Cardiac septum (tissue), 1 donor: ENCODE results near the gene SH3PXD2A. TPM values are rescaled to one million over a fixed set of nuclear protein-coding genes. Genes with fewer than 3 reads are reported as not detected.
"Not testable (repeated sequence)": the region's sequence is repeated elsewhere in the genome, so short reads cannot be mapped to it uniquely, and the experiment has no call there.

ENCODE experiments used
- DNase-seq: peaks from one replicate; pipeline ENCODE4 v3.0.0-alpha.2; 2020; ENCODE audit warnings: low spot score
- intact Hi-C: fragments of 100-400 bp; cut with DNase I; formaldehyde crosslinking; loops from one replicate; pipeline ENCODE4 v1.14.0; 2022
- total RNA-seq: library from RNA; stranded (reverse); fragmentation: NEBNext Ultra II Directional; extraction: Animal tissue kit (Norgen Biotek cat#: 25700); gene quantifications from one replicate; pipeline ENCODE4 v1.2.1, GENCODE V29; 2021
- donor health status: DM: no; HTN: no; CAD: no.

SH3PXD2A gene
- total RNA-seq, 1 donor from 2014 or later: 45.0 TPM

DNA sequence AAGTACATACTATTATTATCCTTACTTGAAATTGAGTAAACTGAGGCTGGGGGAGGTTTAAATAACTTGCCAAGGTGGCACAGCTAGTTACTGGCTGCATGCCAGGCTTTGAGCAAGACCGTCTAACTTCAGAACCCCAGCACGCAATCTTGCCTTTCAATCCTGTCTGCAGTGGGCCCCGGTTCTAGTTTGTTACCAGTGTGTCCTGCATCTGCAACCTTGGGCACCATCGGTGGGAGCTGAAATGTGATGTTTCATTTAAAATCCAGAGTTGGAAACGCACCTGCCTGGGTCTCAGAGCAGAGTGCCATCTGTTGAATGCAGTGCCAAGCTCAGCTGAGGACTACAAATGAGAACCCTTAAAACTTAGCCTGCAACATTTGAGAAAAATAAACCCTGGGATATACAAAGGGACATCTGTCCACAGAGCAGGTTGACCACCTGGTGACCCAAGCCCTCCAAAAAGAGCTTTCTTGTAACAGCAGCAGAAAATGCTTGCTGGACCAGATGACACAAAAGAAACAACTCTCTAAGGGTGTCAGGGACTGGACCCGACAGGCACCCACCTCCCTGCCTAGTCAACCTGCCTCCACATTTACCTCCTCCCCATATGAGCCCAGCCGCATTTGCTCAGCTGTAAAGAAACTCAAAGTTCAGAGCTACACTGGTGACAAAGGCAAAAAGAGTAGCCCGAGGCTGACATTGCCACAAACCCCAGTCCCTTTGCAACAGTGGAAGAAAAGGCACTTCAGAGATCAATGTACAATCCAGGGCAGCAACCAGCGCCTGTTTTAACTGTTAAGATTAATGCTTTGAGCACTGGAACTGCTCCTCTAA, 1.7 kb downstream of the SH3PXD2A start:
- intact Hi-C loops: loop anchor here (5.0 kb wide), 3 partner anchors 36 to 96 kb away; no protein-coding TSS in a partner anchor
- DNase-seq: no peak

DNA sequence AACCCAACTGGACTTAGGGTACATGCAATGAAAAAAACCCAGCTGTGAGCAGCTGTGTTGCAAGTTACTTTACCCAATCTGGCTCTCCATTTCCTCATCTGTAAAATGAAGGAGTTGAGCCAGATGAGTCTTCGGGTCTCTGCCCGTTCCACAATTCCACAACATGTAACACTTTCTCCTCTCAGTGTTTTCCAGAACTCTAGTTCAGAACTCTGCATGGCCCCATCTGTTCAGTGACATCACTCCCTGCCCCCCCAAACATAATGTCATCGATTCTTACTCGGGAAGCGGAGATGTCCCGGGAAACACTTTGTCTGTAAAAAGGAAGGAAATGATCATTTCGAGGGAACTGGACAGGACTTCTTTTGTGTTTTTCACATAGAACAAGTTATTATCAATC, 2.5 kb downstream of the SH3PXD2A start:
- intact Hi-C loops: loop anchor here (5.0 kb wide), 3 partner anchors 36 to 96 kb away; no protein-coding TSS in a partner anchor

DNA sequence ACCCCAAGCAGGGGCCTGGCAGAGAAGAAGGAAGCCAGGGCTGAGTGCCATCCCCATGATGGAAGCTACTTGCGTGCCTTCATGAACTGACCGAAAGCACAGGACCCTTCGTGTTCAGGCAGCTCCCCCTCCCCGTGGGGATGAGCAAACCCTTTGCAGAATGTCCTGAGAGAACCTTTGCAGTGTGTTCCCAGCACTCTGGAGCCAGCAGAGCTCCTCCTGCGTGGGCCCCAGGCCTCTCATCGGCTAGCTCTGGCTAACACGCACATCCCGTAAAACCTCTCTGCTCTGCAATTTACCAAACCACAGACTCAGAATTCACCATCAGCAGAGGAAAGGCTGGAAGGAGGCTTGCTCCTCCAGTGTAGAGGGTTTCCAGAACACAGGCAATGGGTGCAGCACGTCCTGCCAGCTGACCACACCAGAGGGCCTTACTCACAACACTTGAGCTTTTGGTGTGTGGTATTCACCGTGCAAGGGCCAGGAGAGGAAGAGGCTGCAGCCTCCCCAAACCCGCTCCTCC, 3.1 kb downstream of the SH3PXD2A start:
- no peak for DNase-seq
- intact Hi-C loops: loop anchor here (5.0 kb wide), 3 partner anchors 35 to 95 kb away; no protein-coding TSS in a partner anchor

More for the DNA sequence above, 2.5 kb downstream of the SH3PXD2A start:
- no peak for DNase-seq

DNA sequence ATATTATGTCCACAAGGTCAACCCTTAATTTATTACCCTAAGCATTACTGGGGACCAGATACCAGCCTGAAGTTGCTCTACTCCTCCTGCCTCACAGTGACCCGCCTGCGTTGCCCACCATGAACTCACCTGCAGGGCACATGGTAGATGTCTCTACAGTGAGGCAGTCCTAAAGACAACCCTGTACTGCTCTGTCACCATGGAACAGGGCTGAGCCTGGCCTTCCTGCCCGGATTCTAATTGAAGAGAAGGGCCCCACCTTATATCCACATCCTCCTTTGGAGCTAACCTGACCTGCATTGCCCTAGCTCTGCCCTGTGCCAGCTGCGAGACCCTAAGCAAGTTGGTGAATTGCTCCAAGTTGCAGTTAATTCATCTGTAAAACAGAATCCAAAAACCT, 4.1 kb downstream of the SH3PXD2A start:
- DNase-seq: no peak
- intact Hi-C loops: loop anchor here (5.0 kb wide), 3 partner anchors 34 to 94 kb away; no protein-coding TSS in a partner anchor

DNA sequence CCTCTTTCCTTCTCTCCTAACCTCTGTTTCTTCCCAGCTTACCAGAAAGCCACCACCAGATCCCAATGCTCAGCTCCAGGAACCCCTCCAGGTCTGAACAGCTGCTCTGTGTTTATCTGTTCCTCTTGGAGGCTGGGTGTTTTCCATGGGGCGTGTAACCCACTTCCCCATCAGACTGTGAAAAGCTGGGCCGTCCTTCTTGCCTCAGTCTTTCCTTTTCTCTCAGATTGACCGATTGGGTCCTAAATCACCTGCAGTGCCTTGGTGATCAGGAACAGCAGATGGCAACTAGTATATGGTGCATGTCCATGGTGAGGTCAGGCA, 4.8 kb downstream of the SH3PXD2A start:
- no peak for DNase-seq
- intact Hi-C loops: loop anchor here (5.0 kb wide), 3 partner anchors 33 to 93 kb away; no protein-coding TSS in a partner anchor

DNA sequence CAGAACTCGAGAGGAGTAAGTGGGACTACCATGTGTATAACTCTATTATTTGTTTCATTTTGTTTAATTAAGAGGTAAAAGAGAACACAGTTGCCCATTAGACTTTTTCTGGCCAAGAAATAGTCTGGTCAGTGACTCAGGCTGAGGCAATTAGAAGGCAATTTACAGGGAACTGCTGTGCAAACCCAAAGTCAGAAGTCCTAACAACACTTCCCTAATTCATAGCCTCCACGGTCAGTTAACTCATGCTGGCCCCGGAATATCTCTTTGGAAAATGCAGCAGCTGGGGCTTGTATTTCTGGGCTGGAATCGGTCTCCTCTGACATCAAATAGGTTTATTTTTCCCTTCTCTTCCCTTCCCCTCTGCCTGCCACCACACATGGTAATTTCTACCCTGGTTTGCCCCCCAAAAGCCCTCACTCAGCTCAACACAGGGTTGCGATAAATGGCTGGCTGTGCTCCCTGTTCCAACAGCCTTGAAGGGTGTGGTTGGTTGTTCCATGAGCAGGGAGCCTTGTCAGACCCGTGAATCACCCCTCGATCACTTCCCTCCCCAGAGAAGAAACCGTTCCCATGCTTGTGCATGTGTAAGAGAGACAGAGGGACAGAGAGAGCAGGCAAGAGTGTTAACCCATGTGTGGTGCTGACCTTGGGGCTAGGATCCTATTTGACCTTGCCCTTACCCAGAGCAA, 5.3 kb downstream of the SH3PXD2A start:
- DNase-seq: no peak
- intact Hi-C loops: loop anchor here (5.0 kb wide), 3 partner anchors 33 to 93 kb away; no protein-coding TSS in a partner anchor

DNA sequence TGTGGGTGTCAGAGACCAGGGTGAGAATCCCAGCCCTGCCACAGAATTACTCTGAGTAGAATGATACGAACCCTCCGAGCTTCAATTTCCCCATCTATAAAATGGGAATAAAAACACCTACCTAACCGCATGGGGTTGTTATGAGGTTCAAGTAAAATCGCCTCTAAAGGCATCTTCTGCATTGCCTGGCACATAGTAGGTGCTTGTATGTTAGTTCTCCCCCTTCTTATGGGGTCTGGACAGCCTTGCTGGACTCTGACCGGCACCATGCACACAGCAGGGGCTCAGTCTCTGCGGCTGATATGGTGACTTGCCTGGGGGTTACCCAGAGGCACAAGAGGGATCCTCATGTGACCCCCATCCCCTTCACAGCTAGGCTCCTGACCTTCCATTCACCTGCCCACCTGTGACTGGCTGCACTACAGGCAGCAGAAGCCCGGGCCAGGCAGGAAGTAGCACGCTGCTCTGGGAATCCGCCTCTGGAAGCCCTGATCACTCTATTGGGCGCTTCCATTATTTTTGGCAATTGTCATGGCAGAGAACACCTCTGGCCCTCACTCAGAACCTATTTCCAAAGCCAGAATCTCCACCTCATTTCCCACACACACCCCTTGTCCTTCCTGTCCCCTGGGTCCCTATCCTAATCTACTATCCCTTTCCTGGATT, 6.0 kb downstream of the SH3PXD2A start:
- intact Hi-C loops: no loop called here

DNA sequence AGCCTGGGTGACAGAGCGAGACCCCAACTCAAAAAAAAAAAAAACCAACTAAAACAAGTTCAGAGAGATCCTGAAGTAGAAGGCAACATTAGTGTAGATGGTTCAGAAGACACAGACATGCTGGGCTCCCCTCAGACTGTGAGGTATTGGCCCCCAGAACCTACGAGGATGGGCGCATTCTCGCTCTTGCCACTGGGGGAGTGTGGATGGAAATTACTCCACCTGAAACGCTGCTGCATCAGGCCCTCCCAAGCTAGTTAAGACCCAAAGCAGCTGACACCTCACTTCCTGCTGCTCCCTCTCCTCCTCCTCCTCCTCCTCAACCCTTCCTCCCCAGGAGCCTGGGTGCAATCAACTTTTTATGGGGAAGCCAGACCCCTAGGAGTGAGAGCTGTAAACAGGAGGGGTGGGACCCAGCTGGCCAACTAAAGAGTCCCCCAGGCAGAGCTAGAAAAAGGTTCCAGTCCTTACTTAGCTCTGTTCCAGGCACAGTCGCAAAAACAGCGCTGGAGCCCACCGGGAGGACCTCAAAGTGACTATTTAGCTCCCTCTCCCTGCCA, 7.4 kb downstream of the SH3PXD2A start:
- no peak for DNase-seq
- intact Hi-C loops: no loop called here

More for the DNA sequence above, 6.0 kb downstream of the SH3PXD2A start:
- DNase-seq: no peak

DNA sequence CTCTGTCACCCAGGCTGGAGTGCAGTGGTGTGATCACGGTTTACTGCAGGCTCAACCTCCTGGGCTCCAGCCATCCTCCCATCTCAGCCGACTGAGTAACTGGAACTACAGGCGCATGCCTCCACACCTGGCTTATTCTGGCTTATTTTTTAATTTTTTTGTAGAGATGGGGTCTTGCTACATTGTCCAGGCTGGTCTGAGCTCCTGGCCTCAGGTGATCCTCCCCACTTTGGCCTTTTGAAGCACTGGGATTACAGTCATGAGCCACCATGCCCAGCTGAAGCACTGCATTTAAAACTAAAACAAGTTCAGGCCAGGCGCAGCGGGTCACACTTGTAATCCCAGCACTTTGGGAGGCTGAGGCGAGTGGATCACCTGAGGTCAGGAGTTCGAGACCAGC, 8.0 kb downstream of the SH3PXD2A start:
- intact Hi-C loops: no loop called here
- no peak for DNase-seq

DNA sequence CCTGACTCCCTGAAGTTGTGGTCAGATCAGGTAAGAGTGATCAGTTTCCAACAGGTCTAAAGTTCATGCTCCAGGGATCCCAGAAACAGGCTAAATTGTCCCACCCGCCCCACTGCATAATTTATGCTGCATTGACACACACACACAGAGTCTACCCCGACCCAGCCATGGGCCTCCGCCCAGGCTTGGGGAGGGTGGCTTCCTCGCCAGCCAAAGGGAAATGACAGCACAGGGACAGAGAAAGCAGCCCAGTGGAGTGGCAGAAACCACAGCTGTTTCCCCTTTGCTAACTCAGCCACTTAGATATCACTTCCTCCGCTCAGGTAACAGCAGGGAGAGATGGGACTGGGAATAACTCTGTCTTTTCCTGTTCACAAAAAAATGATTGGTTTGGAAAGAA, 9.4 kb downstream of the SH3PXD2A start:
- DNase-seq: no peak
- intact Hi-C loops: no loop called here

DNA sequence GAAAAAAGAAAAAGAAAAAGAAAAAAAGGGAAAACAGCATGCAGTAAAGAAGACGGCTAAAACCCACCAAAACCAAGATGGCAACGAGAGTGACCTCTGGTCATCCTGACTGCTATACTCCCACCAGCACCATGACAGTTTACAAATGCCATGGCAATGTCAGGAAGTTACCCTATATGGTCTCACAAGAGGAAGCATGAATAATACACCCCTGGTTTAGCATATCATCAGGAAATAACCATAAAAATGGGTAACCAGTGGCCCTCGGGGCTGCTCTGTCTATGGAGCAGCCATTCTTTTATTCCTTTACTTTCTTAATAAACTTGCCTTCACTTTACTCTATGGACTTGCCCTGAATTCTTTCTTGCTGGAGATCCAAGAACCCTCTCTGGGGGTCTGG, 10.0 kb downstream of the SH3PXD2A start:
- DNase-seq, intact Hi-C loops: not testable (repeated sequence)

DNA sequence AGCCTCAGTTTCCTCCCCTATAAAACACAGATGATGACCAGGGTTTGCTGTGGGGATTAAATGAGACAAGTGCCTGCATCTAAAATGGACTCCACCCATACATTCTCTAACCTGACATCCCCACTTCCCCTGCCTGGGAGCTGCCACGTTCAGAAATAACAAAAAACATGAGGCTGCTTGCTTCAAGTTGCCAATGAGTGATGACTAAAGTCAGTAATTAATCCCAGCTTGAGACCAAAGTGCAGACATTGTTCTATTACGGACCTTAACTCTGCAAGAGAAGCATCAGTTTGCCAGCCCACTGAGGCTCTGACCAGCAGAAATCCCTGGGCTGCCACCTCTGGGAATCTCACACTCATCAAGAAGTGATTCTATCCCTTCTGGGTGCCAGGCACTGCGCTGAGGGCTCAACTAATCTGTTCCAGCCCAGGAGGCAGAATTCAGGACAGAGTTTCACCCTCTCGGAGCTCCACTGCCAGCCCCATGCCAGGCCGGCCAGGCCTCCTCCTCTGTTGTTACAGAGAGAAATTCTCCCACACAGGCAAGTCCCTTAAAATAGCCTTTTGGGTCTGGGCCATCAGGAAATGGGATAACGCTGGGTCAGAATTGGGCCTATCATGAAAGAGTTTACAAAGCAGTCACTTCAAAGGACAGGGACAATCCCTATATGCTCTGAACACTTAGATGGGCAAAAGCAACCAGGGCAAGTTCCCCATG, 11.4 kb downstream of the SH3PXD2A start:
- intact Hi-C loops: no loop called here
- DNase-seq: peak; percentile 80

DNA sequence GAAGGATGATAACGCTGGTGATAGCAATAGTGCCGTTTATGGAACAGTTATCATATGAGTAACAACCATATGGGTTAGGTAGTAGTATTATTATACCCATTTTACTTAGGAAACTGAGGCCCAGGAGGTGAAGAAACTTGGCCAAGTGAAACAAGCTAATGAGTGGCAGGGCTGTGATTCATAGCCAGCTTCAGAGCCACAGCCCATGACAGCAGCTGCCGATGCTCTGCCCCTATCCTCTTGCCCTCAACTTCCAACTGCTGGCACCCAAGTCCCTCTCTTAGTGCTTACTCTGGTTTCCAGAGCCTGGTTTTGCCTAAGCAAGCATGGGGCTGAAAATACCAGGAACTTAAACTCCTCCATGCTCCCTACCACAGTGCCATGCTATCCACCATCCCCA, 12.3 kb downstream of the SH3PXD2A start:
- DNase-seq: no peak
- intact Hi-C loops: no loop called here

DNA sequence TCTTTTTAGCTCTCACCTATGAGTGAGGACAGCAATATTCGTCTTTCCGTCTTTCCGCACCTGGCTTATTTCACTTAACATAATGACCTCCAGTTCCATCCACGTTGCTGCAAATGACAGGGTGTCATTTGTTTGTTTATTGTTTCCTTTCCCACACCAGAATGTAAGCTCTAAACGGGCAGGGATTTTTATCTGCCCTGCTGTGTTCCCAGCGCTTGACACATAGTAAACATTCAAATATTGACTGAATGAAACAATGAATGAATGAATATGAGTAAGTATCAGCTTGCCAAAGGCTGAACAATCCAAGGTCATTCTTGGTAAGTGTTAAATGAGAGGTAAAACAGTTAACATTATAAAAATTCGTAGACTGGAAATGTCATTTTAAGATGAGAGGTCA, 12.8 kb downstream of the SH3PXD2A start:
- intact Hi-C loops: no loop called here
- no peak for DNase-seq

DNA sequence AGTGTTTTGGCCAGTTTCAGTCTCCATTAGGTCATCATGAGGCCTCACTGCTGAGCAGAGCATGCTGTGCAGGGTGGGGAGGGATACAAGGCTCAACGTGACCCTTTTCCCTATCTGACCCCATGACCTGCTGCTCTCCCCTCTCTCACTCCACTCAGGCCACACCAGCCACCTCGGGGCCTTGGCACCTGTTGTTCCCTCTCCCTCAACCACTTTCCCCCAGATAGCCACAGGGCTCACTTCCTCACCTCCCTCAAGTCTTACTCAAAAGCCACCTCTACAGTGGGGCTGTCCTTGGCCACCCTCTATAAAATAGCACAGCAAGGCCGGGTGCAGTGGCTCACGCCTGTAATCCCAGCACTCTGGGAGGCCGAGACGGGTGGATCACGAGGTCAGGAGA, 13.9 kb downstream of the SH3PXD2A start:
- intact Hi-C loops: no loop called here
- DNase-seq: no peak

DNA sequence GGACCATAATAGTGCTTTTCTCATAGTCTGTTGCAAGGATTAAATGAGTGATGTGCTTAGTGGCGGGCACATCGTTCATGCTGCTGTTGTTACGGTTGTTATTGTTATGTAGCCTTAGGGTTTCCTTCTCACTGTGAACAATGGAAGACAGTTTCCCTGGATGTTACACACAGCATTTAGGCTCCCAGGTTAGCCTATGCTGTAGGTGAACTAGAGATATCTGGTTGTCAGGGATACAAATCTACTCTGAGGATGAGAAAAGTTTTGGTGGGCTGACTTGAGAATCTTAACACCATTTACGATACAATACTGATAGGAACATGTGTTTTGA, 14.7 kb downstream of the SH3PXD2A start:
- DNase-seq: no peak
- intact Hi-C loops: no loop called here

DNA sequence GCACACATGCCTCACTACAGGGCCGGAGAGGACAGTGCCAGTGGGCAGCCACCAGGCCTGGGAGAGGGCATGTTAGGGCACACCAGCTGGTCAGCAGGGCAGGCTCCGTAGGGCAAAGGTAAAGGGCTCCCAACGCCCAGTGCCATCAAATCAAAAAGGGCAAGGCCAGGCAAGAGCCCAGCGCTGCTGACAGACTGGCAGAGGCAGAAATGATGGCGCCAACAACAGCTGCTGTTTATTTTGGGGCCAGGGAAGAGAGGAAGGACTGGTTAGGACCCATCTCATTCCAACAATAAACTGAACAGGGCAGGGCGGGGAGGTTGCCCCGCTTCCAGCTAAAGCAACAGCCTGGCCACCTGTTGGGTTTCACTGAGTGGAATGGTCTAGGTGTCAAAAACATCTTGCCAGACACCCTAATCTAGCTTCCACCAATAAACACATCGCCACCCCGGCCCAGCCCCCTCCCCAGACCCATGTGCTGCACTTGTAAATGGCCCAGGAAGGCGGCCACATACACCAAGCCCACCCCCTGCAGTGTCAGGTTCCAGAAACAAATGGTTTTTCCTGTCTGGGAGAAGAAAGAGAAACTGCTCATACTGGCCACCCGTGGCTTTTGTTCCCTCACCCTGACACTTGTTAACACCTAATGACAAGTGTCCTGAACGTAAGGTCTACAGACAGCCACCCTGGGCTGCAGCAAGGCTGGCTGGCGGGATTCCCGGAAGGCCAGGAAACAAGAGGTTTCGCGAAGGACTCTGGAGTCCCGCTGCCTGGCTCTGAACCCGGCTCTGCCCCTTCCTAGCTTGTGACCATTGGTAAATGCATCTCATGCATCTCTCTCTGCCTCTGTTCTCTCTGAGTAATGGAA, 15.3 kb downstream of the SH3PXD2A start:
- intact Hi-C loops: no loop called here
- DNase-seq: peak; percentile 85

DNA sequence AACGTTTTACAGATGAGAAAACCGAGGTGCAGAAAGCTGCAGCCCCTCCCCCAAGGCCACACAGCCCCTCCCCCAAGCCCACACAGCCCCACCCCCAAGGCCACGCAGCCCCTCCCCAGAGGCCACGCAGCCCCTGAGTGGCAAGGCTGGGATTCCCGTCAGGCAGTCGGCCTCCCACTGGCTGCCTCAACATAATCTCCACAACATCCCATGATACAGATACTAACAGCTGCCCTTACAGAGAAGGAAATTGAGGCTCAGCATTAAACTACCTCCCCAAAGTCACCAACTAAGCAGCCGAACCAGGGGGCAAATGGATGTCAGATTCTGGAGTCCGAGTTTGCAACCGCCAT, 15.9 kb downstream of the SH3PXD2A start:
- intact Hi-C loops: no loop called here
- DNase-seq: no peak
